Heart left ventricle (tissue), 16 donors: ENCODE results near the gene PAEP. TPM values are rescaled to one million over a fixed set of nuclear protein-coding genes. Genes with fewer than 3 reads are reported as not detected.

ENCODE experiments used
- ATAC-seq, 4 donors: fragments of 200-7000 bp; cut with Tn5 transposase; one replicate each; pipeline ENCODE4 v1.9.1; 2020 to 2022; ENCODE audit warnings: moderate library complexity in 4 of 4, mild to moderate bottlenecking in 3 of 4, moderate number of reproducible peaks in 1 of 4
- DNase-seq, 5 donors: peaks; one replicate each; pipeline ENCODE4 v3.0.0-alpha.2; 2020
- H3K27ac ChIP-seq, 12 donors: fragments of 200-600 bp; sonication (generic) in 4 of 12; one replicate each; pipeline versions ENCODE4 v1.5.0 to v1.8.0; 2016 to 2022; ENCODE audit warnings: mild to moderate bottlenecking in 2 of 12
- H3K27me3 ChIP-seq, 9 donors: fragments of 200-600 bp; sonication (generic) in 2 of 9; one replicate each; pipeline versions ENCODE4 v1.5.1 to v1.8.0; 2016 to 2022; ENCODE audit warnings: mild to moderate bottlenecking in 3 of 9
- H3K36me3 ChIP-seq, 9 donors: fragments of 200-600 bp; sonication (generic) in 2 of 9; one replicate each; pipeline versions ENCODE4 v1.5.0 to v1.8.0; 2018 to 2022; ENCODE audit warnings: mild to moderate bottlenecking in 2 of 9
- H3K4me1 ChIP-seq, 12 donors: fragments of 200-600 bp; sonication (generic) in 4 of 12; one replicate each; pipeline versions ENCODE4 v1.5.0 to v1.8.0; 2016 to 2022; ENCODE audit warnings: mild to moderate bottlenecking in 3 of 12
- H3K4me3 ChIP-seq, 12 donors: fragments of 200-600 bp; sonication (generic) in 4 of 12; one replicate each; pipeline versions ENCODE4 v1.5.0 to v1.8.0; 2017 to 2022; ENCODE audit warnings: mild to moderate bottlenecking in 9 of 12, moderate library complexity in 4 of 12
- H3K9me3 ChIP-seq, 12 donors: fragments of 200-600 bp; sonication (generic) in 4 of 12; one replicate each; pipeline versions ENCODE4 v1.5.0 to v1.8.0; 2016 to 2022; ENCODE audit warnings: mild to moderate bottlenecking in 1 of 12
- CTCF ChIP-seq, 12 donors: fragments of 200-600 bp; sonication (generic) in 4 of 12; IDR thresholded peaks; one replicate each; pipeline versions ENCODE4 v1.5.0 to v1.8.0; 2018 to 2022; ENCODE audit warnings: antibody characterized with exemption in 12 of 12, mild to moderate bottlenecking in 5 of 12
- POLR2A ChIP-seq, 2 donors: fragments of 450-650 bp; IDR thresholded peaks; one replicate each; pipeline ENCODE4 v1.6.1; 2017; ENCODE audit warnings: antibody characterized with exemption in 2 of 2, mild to moderate bottlenecking in 2 of 2, moderate library complexity in 2 of 2
- WGBS, 4 donors: extraction: QIAGEN DNeasy Blood & Tissue Kit in 2 of 4; methylation state at CpG; one replicate each; pipeline versions ENCODE4 v1.1.5 to v1.1.7; 2013 to 2018; 5-methylcytosine and 5-hydroxymethylcytosine counted together
- intact Hi-C, 10 donors: fragments of 100-400 bp; cut with DNase I; formaldehyde crosslinking; loops; one replicate each; pipeline versions ENCODE4 v1.11.1 to v1.14.2; 2022
- polyA plus RNA-seq, 2 donors: library from polyadenylated mRNA; stranded (reverse); fragments of 200-250 nt; gene quantifications; one replicate each; pipeline ENCODE4 v1.2.3, GENCODE V29; 2013
- total RNA-seq, 9 donors: library from RNA; depleted of rRNA in 2 of 9; stranded (reverse); fragments of >200 nt in 2 of 9; fragmentation: NEBNext Ultra II Directional in 3 of 9; extraction: Animal tissue kit (Norgen Biotek cat#: 25700) in 3 of 9; gene quantifications; one replicate each; pipeline versions ENCODE4 v1.1.0 to v1.2.4, GENCODE V29; 2016 to 2023
- donor health status: ischemic (EF 13 %, LVEDD 7.1; RV severe dilation, severe dysfunction).
- donor health status: healthy with polysubstance abuse.
- donor health status: DM: no; HTN: yes; CAD: no.
- donor health status: DM: no; HTN: no; CAD: no.
- donor health status: ischemic (EF 25% LVEDD 6.9; RV normal size, moderate dysfunction).
- donor health status: ischemic (EF 25% LVEDD 5.7; RV mildly dilated, moderate dysfunction).
- donor health status: healthy.
- donor health status: DM: yes; HTN: yes; CAD: no.
- donor health status: ischemic (EF 35%, LVEDD 5.7; RV mildly dilated, moderate dysfunction).
- donor health status: nonischemic (EF 11% LVEDD 7.7; RV severe dilation, severe dysfunction).
- donor health status: DM: yes; HTN: yes; CAD: no.
- donor health status: PGD.
- donor health status: ischemic (EF 29% LVEDD 5.4; RV normal size, mild dysfunction).
- donor health status: nonischemic (EF 23%, LVEDD 6.1; RV moderate dilation, normal function).

The PAEP gene
- total and polyA plus RNA-seq, 11 donors: not detected

DNA sequence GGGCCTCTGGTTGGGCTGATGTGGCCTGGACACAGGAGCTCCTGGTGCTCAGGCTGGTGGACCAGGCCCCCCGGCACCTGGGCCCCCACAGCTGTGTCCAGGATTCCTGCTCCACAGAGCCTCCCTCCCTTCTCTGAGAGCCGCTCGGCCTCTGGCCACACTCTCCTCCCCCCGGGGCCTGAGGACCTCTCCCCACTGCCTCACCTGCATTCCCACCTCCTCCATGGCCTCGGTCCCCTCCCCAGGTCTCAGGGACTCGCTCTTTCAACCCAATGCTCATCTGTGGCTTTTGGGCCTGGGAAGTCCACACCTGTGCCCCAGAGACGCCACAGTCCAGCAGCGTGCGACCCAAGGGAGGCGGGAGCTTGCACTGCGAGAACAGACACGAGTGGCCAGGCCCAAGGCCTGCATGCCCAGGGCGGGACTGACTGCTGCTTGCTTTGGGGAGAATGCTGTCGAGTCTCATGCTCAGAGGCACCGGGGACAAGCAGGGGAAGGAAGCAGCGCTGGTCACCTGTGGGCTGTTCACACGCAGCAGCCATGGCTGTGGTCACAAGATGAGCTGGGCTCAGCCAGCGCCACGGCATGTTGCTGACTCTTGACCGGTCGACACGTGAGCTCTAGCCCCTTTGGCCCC lies 14.6 kb downstream of the PAEP start:
- TF ChIP-seq CTCF (IDR thresholded peaks at IDR 0.05) (no peak), POLR2A (IDR thresholded peaks at IDR 0.05) (no peak)
- H3K4me3 ChIP-seq: no peak overlapping the region
- H3K27me3 ChIP-seq: peaks cover 0 to 11% (median 0%) of the 10 kb centered on the region in 9 donors
- ATAC-seq (peak in 1 of 4 donors; percentile 24), DNase-seq (no peak)
- intact Hi-C loops: no loop called here
- no peaks in the 10 kb centered on the region for H3K36me3 ChIP-seq
- no peaks in the 10 kb centered on the region for H3K4me1 ChIP-seq
- H3K9me3 ChIP-seq: no peaks in the 10 kb centered on the region
- H3K27ac ChIP-seq: no peak overlapping the region
- WGBS, 4 donors: 83 to 85% (median 83%) methylated on average over 20 to 22 of the region's 22 CpGs

DNA sequence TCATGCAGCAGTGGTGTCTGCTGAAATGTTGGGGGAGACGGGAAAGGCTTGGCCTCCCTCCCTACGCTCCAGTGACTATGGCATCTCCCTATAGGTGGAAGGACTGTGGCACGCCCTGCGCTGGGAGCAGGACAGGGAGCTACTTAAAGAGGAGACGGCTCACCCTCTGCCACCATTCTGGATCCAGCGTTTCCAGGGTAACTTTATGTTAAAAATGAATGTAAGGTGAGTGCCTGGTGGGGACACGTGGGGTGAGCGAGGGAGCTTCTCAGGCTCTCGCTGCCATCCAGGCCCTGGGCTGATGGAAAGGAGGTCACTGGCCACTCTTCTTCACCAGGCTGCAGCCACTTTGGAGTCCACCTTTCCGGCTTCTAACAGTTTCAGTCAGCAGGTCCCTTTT lies 15.7 kb downstream of the PAEP start:
- H3K27me3 ChIP-seq: peaks cover 0 to 11% (median 0%) of the 10 kb centered on the region in 9 donors
- ATAC-seq (no peak), DNase-seq (no peak)
- H3K9me3 ChIP-seq: no peaks in the 10 kb centered on the region
- H3K4me1 ChIP-seq: no peaks in the 10 kb centered on the region
- intact Hi-C loops: no loop called here
- H3K27ac ChIP-seq: no peak overlapping the region
- 71 to 86% (median 85%) methylated on average over 10 of the region's 10 CpGs for WGBS, 4 donors
- TF ChIP-seq POLR2A (IDR thresholded peaks at IDR 0.05) (no peak), CTCF (IDR thresholded peaks at IDR 0.05) (no peak)
- no peak overlapping the region for H3K4me3 ChIP-seq
- H3K36me3 ChIP-seq: no peaks in the 10 kb centered on the region

- H3K4me1 ChIP-seq: no peaks in the 10 kb centered on the region
- TF ChIP-seq CTCF (IDR thresholded peaks at IDR 0.05): no peak
- peaks cover 0 to 5% (median 0%) of the 10 kb centered on the region in 9 donors for H3K27me3 ChIP-seq
- 22 to 52% (median 32%) methylated on average over 2 of the region's 2 CpGs for WGBS, 4 donors
- DNase-seq: no peak
- H3K27ac ChIP-seq: no peak overlapping the region
- H3K4me3 ChIP-seq: no peak overlapping the region
- intact Hi-C loops: no loop called here
- H3K9me3 ChIP-seq: no peaks in the 10 kb centered on the region
- ATAC-seq: no peak
- H3K36me3 ChIP-seq: no peaks in the 10 kb centered on the region
Measured at GRCh38 chr9:135579356-135579755, 17.8 kb downstream of the PAEP start.

GRCh38 chr9:135579889-135580660 lies 18.5 kb downstream of the PAEP start:
- no peaks in the 10 kb centered on the region for H3K4me1 ChIP-seq
- DNase-seq (no peak), ATAC-seq (no peak)
- peaks cover 0 to 4% (median 0%) of the 10 kb centered on the region in 9 donors for H3K27me3 ChIP-seq
- no peak overlapping the region for H3K27ac ChIP-seq
- H3K4me3 ChIP-seq: no peak overlapping the region
- no peaks in the 10 kb centered on the region for H3K9me3 ChIP-seq
- no peaks in the 10 kb centered on the region for H3K36me3 ChIP-seq
- WGBS, 4 donors: 62 to 76% (median 75%) methylated on average over 10 of the region's 10 CpGs
- intact Hi-C loops: no loop called here
- TF ChIP-seq POLR2A (IDR thresholded peaks at IDR 0.05) (no peak), CTCF (IDR thresholded peaks at IDR 0.05) (no peak)
